PC-3 (cell line): ENCODE measurements around the gene STX4. TPM values are rescaled to one million over a fixed set of nuclear protein-coding genes. Genes with fewer than 3 reads are reported as not detected.

Experiments used
- ATAC-seq: fragments of 200-7000 bp; cut with Tn5 transposase; 2 replicates; pipeline ENCODE4 v1.9.1; 2020; ENCODE audit warnings: mild to moderate bottlenecking, moderate library complexity
- BruUV-seq: library from RNA; stranded (reverse); fragments of 400-500 nt; replicated peaks from 2 replicates; lab custom pipeline; 2021; lab: Mats Ljungman, UMichigan
- CTCF ChIA-PET: fragments of 300-600 bp; sonication (Branson Sonifier 250); formaldehyde crosslinking; loops from one replicate; lab custom pipeline; 2022; ENCODE audit warnings: antibody characterized with exemption; lab: Charles Lee
- POLR2A ChIA-PET: fragments of 300-600 bp; sonication (Branson Sonifier 250); formaldehyde crosslinking; loops from one replicate; lab custom pipeline; 2022; ENCODE audit warnings: antibody characterized with exemption; ENCODE audit not compliant: unreplicated experiment; lab: Charles Lee
- DNase-seq: peaks from one replicate; pipeline ENCODE4 v3.0.0-alpha.2; 2015
- H2AFZ ChIP-seq: fragments of 300-600 bp; sonication (generic); 2 replicates; pipeline ENCODE4 v1.6.0; 2016; ENCODE audit warnings: antibody characterized with exemption, low read length
- H3F3A ChIP-seq: fragments of 300-600 bp; sonication (generic); one replicate; pipeline ENCODE4 v1.6.0; 2017; ENCODE audit warnings: antibody characterized with exemption, low read length, control low read depth, mild to moderate bottlenecking; ENCODE audit not compliant: unreplicated experiment
- H3K27ac ChIP-seq: fragments of 300-600 bp; sonication (generic); 2 replicates; pipeline ENCODE4 v1.5.1; 2016; ENCODE audit warnings: mild to moderate bottlenecking, low read length
- H3K27me3 ChIP-seq: fragments of 300-600 bp; sonication (generic); 2 replicates; pipeline ENCODE4 v1.6.1; 2016; ENCODE audit warnings: low read length, mixed read lengths
- H3K36me3 ChIP-seq: fragments of 300-600 bp; sonication (generic); 2 replicates; pipeline ENCODE4 v1.6.1; 2016; ENCODE audit warnings: low read depth, mixed run types, low read length, mixed read lengths
- H3K4me1 ChIP-seq: fragments of 300-600 bp; sonication (generic); 2 replicates; pipeline ENCODE4 v1.5.1; 2016; ENCODE audit warnings: low read length; ENCODE audit not compliant: insufficient read depth
- H3K4me2 ChIP-seq: fragments of 300-600 bp; sonication (generic); 2 replicates; pipeline ENCODE4 v1.6.0; 2016; ENCODE audit warnings: low read length
- H3K4me3 ChIP-seq: fragments of 300-600 bp; sonication (generic); 2 replicates; pipeline ENCODE4 v1.5.1; 2016; ENCODE audit warnings: mild to moderate bottlenecking, low read length, mixed read lengths
- H3K79me2 ChIP-seq: fragments of 300-600 bp; sonication (generic); 2 replicates; pipeline ENCODE4 v1.6.1; 2017; ENCODE audit warnings: low read length, mixed read lengths
- H3K9ac ChIP-seq: fragments of 300-600 bp; sonication (generic); 2 replicates; pipeline ENCODE4 v1.6.0; 2016; ENCODE audit warnings: mild to moderate bottlenecking, low read length
- H3K9me2 ChIP-seq: fragments of 300-600 bp; sonication (generic); replicated peaks from 2 replicates; pipeline ENCODE4 v1.6.1; 2016; ENCODE audit warnings: mixed run types, low read length, mixed read lengths
- H3K9me3 ChIP-seq: fragments of 300-600 bp; sonication (generic); 2 replicates; pipeline ENCODE4 v1.6.1; 2016; ENCODE audit warnings: low read length, mixed read lengths
- H4K20me1 ChIP-seq: fragments of 300-600 bp; sonication (generic); 2 replicates; pipeline ENCODE4 v1.6.1; 2016; ENCODE audit warnings: low read length, mixed read lengths
- EZH2 ChIP-seq: fragments of 300-600 bp; sonication (generic); IDR thresholded peaks from one replicate; pipeline ENCODE4 v1.6.1; 2017; ENCODE audit warnings: antibody characterized with exemption, mild to moderate bottlenecking, low read length; ENCODE audit not compliant: unreplicated experiment
- EZH2phosphoT487 ChIP-seq: fragments of 300-600 bp; sonication (generic); IDR thresholded peaks from 2 replicates; pipeline ENCODE4 v1.6.1; 2018; ENCODE audit warnings: mild to moderate bottlenecking, antibody characterized with exemption, low read length, borderline replicate concordance
- intact Hi-C: fragments of 100-400 bp; cut with micrococcal nuclease; formaldehyde crosslinking; loops from 2 replicates; pipeline ENCODE4 v1.9.0; 2023
- total RNA-seq: library from RNA; depleted of rRNA; stranded (reverse); fragments of >200 nt; gene quantifications from 2 replicates; pipeline ENCODE4 v1.2.3, GENCODE V29; 2014
- TF ChIP-seq, protein P1 (sequence below): fragments of 300-600 bp; sonication (generic); conservative IDR thresholded peaks from 2 replicates; pipeline ENCODE4 v1.5.1; 2017; ENCODE audit warnings: antibody characterized with exemption, low read depth, mild to moderate bottlenecking, low read length

Gene STX4
- total RNA-seq, 1 experiment from 2014 or later = 27.4 TPM

- no peak overlapping the region for H3K27ac ChIP-seq
- no peaks in the 10 kb centered on the region for H4K20me1 ChIP-seq
- no TSS peak for BruUV-seq
- no peak overlapping the region for H3K9ac ChIP-seq
- H3K9me3 ChIP-seq = no peaks in the 10 kb centered on the region
- no peak overlapping the region for H3K4me2 ChIP-seq
- H3K9me2 ChIP-seq = no peaks in the 10 kb centered on the region
- ChIA-PET CTCF (no interaction called here), POLR2A (no interaction called here)
- TF ChIP-seq, protein P1, sequence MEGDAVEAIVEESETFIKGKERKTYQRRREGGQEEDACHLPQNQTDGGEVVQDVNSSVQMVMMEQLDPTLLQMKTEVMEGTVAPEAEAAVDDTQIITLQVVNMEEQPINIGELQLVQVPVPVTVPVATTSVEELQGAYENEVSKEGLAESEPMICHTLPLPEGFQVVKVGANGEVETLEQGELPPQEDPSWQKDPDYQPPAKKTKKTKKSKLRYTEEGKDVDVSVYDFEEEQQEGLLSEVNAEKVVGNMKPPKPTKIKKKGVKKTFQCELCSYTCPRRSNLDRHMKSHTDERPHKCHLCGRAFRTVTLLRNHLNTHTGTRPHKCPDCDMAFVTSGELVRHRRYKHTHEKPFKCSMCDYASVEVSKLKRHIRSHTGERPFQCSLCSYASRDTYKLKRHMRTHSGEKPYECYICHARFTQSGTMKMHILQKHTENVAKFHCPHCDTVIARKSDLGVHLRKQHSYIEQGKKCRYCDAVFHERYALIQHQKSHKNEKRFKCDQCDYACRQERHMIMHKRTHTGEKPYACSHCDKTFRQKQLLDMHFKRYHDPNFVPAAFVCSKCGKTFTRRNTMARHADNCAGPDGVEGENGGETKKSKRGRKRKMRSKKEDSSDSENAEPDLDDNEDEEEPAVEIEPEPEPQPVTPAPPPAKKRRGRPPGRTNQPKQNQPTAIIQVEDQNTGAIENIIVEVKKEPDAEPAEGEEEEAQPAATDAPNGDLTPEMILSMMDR = no peak
- TF ChIP-seq EZH2 (no peak), EZH2phosphoT487 (no peak)
- peaks cover 38% of the 10 kb centered on the region for H3K79me2 ChIP-seq
- no peaks in the 10 kb centered on the region for H3F3A ChIP-seq
- no peak for ATAC-seq
- H3K27me3 ChIP-seq = no peaks in the 10 kb centered on the region
- 0 out of 2 replicates have a peak, but pooled peaks cover 6% of the 10 kb centered on the region for H3K4me1 ChIP-seq
- H2AFZ ChIP-seq = no peak overlapping the region
- intact Hi-C loops = no loop called here
- H3K4me3 ChIP-seq = no peak overlapping the region
- DNase-seq = no peak
- H3K36me3 ChIP-seq = peaks cover 10% of the 10 kb centered on the region
Observed at GRCh38 chr16:31077592-31078396, 44.4 kb downstream of the STX4 start.

DNA sequence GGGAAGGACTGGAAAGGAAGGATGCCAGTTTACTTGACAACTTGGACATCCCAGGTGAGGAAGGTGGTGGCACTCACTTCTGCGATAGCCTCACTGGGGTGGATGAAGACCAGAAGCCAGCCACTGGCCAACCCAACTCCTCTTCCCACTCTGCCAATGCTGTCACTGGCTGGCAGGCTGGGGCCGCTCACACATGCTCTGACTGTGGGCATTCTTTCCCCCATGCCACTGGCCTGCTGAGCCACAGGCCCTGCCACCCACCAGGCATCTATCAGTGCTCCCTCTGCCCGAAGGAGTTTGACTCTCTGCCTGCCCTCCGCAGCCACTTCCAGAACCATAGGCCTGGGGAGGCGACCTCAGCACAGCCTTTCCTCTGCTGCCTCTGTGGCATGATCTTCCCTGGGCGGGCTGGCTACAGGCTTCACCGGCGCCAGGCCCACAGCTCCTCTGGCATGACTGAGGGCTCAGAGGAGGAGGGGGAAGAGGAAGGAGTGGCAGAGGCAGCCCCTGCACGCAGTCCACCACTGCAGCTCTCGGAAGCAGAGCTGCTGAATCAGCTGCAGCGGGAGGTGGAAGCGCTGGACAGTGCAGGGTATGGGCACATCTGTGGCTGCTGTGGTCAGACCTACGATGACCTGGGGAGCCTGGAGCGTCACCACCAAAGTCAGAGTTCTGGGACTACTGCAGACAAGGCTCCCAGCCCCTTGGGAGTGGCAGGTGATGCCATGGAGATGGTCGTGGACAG is 45.4 kb downstream of the STX4 start:
- H3K9ac ChIP-seq = no peak overlapping the region
- intact Hi-C loops = no loop called here
- BruUV-seq = no TSS peak
- H3K4me2 ChIP-seq = no peak overlapping the region
- DNase-seq (no peak), ATAC-seq (no peak)
- peaks cover 10% of the 10 kb centered on the region for H3K36me3 ChIP-seq
- H3K9me2 ChIP-seq = no peaks in the 10 kb centered on the region
- no peaks in the 10 kb centered on the region for H3K27me3 ChIP-seq
- POLR2A ChIA-PET = no interaction called here
- H3K4me1 ChIP-seq = 0 out of 2 replicates have a peak, but pooled peaks cover 6% of the 10 kb centered on the region
- no peaks in the 10 kb centered on the region for H3F3A ChIP-seq
- H3K27ac ChIP-seq = no peak overlapping the region
- TF ChIP-seq EZH2 = no peak
- TF ChIP-seq EZH2phosphoT487 = no peak
- TF ChIP-seq, protein P1 = no peak
- CTCF ChIA-PET = no interaction called here
- peaks cover 29% of the 10 kb centered on the region for H3K79me2 ChIP-seq
- no peaks in the 10 kb centered on the region for H4K20me1 ChIP-seq
- H2AFZ ChIP-seq = no peak overlapping the region
- no peaks in the 10 kb centered on the region for H3K9me3 ChIP-seq
- H3K4me3 ChIP-seq = no peak overlapping the region
